DMS53 (cell line): Measurements from ENCODE around the gene FBXO10.
"Not testable (repeated sequence)": the region's sequence is repeated elsewhere in the genome, so short reads cannot be mapped to it uniquely, and the experiment has no call there.

Source experiments
- DNase-seq: peaks from one replicate; lab custom pipeline; 2025; lab: John Stamatoyannopoulos, UW

Gene FBXO10

DNA sequence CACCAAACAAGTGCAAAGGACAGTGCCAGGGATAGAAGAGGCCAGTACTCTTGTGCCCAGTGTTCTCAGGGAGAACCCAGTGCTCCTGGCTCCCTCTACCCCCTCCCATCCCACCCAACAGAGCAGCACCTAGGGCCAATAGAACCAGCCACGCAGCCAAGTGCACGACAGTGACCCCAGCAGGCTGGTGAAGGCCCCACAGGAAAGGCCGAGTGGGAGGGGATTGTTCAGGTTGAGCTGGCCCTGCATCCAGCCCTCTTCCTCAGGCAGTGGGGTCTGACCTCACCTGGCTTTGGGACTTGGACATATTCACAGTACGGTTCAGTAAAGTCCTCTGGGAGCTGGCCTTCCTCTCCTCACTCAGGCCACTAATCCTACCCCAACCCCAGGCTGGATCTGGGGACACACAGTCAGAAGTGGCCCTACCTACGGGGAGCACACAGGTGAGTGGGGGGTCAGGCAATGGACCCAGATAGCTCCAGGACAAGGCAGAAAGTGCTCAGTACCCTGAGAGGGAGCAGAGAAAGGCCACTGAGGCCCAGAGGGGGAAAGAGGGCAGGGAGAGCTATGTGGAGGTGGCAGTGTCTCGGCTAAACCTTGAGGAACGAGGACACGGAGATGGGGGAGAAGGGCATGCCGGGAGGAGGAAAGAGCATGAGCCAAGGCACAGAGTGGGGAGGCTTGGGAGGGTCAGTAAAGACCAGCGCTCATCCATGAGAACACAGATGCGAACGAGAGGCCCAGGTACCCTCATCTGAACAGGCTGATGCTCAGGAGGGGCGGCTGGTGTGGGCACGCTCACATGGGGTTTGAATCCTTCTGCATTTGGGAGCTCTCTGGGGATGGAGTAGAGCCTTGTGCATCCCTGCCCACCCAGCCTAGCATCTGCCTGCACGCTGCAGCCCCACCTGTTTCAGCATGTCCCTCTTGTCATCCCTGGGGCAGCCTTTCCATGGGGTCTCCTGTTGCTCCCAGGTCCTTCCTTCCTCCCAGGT is 64.9 kb downstream of the FBXO10 start:
- peak; percentile 9 for DNase-seq

DNA sequence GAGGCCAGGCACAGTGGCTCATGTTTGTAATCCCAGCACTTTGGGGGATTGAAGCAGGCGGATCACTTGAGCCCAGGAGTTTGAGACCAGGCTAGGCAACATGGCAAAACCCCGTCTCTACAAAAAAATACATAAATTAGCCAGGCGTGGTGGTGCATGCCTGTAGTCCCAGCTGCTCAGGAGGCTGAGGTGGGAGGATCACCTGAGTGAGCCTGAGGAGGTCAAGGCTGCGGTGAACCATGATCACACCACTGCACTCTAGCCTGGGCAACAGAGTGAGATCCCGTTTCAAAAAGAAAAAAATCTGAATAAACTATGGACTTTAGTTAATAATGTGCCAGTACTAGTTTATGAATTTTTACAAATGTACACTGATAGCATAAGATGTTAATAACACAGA is 66.1 kb downstream of the FBXO10 start:
- not testable (repeated sequence) for DNase-seq

DNA sequence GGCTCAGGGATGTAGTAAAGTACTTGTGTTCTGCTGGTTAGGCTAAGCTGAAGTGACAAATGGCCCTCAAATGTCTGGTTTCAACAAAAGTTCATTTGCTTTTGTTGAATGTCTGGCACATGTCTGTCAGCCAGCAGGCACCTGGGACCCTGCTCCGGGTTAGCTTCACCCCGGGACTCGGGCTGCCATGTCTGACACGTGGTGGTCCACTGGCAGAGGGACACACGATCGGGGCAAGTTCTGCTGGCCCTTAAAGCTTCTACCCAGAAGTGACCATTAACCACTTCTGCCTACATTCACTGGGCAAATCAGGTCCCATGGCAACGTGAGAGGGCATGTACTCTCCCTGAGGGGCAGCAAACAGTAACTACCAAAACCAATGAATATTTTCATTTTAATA is 66.6 kb downstream of the FBXO10 start:
- no peak for DNase-seq

DNA sequence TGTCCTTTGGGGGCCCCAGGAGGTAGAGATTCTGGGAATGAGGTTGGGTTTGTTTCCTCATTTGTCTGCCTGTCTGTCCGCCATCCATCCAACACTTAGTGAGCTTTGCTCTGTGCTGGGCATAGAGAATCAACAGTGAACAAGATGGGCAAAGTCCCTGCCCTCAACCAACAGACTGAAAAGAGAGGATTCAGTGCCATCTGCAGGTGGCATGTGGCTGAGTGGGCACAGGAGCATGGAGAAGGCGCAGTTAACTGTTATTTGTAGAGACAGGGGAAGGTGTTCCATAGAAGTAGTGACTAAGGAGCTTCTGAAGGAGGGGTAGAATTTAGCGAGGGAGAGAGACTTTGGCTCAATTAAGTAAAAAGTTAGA is 67.4 kb downstream of the FBXO10 start:
- DNase-seq, result peak; percentile 1

DNA sequence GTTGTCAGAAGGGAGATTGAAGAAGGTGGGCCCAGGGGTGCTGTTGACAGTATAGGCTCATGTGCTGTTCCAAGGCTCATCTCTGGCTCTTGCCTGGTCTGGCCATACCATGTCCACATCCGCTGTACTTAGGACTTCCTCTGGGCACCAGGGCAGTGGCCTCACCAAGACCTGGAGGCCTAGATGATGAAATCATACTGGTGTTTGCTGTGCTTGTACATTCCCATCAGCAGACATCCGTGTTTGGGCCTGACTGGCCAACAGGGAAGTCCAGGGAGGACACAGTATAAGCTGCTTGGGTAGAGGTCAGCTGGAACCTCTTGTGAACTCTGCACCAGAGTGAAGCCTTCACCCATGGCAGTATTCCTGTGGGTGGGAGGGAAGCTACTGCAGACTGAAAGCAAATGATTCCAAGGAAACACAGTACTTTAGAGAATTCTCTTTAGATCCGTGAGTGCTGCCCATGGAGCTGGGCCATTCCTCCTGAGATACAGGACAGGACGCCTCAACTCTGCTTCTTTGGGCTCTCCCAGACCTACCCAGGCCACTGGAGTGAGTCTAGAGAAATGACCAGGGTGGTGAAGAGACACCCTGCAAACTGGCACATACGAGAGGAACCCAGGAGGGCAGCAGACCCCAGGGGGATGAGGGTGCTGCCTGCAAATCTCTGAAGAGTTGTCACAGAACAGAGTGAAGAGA is 67.9 kb downstream of the FBXO10 start:
- no peak for DNase-seq

DNA sequence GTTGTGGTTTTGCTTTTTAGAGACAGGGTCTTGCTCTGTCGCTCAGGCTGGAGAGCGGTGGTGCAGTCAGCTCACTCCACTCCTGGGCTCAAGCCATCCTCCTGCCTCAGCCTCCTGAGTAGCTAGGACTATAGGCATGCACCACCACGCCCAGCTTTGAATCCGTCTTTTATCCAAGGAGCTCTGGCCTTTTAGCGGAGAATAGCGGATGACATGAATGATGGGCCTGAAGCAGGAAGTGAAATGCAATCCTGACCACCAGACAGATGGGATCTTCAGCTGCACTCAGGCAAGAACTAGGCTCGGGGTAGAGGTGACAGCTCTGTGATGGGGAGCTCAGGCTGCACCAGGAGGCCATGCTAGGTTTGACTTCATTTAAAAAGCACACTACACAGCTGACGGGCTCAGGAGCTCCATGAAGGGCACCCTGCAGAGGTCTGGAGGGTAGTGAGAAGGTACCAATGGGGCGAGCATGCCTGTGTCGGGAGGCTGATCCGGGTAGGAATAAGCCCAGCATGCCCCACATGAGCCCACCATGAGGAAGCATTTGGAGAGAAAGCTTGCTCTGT is 68.5 kb downstream of the FBXO10 start:
- DNase-seq, result no peak

DNA sequence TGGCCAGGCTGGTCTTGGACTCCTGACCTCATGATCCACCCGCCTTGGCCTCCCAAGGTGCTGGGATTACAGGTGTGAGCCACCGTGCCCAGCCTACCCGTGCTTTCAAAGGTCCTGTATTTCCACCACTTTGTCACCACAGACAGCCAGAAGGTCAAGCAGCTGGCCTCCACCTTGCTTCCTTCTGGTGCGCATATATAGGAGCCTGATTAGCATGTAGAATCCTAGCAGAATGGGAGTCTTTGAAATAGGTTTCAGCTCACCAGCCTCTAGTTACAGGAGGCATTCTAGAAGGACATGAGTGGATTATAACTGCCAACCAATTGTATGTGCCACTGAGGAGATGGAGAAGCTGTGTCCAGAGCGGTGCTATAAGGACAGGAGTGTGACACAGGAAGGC is 71.6 kb downstream of the FBXO10 start:
- no peak for DNase-seq

DNA sequence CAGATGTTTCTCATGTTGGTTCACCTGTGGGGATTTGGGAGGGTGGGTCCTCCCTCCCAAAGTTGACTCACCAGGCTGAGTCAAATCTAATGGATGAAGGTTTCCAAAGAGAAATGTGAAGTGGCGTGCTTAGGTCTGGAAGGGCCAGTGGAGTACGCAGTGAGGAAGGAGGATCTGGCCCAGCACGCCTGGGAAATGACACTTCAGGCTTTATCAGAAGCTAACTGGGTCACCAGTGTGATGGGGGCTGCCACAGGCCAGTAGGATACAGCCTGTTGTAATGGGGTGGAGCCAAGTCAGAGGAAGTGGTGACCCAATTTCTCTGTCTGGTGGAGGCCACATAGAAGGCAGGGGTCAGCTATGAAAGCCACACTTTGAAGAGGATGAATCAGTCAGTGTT is 72.4 kb downstream of the FBXO10 start:
- no peak for DNase-seq

DNA sequence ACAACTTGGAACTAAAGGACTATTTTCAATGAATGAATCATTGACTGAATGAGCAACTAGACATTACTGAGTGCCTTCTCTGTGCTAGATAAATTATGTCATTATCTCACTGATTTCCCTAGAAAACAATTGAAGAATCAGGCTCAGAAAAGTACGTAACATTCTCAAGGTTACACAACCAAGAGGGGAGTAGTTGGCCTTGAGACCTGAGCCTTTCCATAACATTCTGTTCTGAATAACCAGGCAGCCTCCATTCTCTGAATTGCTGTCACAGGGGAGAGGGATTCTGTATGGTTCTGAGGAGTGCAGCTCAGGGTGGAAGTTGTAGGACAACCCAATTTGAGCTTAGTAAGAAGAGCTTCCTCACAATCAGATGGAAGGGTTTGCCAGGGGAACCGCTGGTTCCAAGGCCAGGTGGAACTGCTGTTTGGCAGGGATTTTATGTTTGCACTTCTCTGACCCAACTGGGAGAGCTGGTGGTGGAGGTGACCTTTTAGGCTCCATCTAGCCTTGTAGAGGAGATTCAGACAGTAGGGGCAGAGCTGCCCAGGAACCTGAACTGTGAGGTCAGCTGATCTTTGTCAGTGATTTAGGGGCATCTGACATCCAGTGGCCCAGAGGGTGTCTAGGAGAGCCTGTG is 74.1 kb downstream of the FBXO10 start:
- DNase-seq, result no peak

DNA sequence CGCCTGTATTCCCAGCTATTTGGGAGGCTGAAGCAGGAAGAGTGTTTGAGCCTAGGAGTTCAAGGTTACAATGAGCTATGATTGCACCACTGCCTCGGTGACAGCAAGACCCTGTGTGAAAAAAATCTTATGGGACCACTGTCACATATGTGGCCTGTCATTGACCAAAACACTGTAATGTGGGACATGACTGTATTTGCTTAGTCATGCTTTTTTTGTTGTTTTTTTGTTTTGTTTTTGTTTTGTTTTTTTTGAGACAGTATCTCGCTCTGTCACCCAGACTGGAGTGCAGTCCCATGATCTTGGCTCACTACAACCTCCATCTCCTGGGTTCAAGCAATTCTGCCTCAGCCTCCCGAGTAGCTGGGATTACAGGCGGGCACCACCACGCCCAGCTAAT is 76.9 kb downstream of the FBXO10 start:
- no peak for DNase-seq

DNA sequence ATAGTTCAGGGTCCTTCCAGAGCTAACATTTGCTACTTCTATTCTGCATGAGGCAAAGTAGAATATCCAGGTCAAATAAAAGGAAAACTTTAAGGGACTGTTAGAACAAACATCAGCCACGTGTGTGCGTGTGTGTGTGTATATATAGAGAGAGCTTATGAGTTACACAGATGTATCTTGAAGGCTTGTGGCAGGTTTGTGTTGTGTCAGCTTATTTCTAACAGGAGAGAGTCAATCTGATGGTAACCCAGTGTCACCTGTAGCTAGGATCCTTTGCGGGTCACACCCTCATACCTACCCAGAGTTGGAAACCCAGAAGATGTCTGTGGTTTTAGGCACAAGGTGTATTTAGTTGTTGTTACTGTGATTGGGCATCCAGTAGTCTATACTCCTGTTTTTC is 77.7 kb downstream of the FBXO10 start:
- no peak for DNase-seq

DNA sequence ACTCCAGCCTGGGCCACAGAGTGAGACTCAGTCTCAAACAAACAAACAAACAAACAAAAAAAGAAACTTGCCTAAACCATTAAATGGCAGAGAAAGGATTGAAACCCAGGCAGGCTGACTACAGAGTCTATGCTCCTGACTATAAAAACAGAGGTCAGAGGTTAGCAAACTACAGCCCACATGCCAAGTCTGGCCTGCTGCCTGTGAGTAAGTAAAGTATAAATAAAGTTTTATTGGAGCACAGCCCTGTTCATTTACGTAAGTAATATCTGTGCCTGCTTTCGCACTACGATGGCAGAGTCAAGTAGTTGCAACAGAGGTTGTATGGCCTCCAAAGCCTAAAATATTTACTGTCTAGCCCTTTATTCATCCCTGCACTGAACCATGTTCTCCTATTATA is 78.9 kb downstream of the FBXO10 start:
- no peak for DNase-seq

DNA sequence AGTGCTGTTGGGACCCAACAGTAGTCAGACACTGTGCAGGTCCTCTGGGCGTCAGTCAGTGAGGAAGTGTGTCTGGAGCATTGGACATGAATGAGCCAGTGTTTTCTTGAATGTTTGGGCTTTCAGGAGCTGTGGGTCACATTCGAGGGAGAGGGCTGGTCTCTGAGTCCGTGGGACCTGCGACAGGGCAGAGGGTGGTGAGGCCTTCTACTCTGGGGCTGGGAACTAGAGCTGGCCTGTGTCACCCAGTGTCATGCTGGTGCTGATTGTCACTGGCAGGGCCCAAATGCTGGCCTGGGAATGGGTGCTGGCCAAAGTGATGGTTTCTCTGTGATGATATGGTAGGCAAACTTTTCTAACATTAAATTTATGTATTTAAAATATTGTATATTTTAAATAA is 80.2 kb downstream of the FBXO10 start:
- no peak for DNase-seq

DNA sequence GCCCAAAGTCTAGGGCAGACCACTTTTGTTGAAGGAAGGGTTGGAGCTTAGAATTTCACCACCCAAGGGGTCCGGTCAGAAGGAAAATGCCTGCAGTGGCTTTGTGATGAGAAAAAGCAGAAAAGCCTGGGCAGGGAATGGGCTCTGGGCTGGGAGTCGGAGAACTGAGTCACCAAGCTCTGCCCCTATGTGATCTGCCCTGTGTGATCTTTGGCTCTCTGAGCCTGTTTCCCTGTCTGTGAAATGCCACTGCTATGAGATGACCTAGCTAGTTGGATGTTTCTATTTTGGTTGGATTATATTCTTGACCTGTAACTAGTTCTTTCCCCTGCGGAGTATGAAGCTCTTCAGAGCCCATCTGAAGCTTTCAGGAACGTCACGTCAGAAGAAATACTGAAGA is 80.6 kb downstream of the FBXO10 start:
- DNase-seq, result no peak

DNA sequence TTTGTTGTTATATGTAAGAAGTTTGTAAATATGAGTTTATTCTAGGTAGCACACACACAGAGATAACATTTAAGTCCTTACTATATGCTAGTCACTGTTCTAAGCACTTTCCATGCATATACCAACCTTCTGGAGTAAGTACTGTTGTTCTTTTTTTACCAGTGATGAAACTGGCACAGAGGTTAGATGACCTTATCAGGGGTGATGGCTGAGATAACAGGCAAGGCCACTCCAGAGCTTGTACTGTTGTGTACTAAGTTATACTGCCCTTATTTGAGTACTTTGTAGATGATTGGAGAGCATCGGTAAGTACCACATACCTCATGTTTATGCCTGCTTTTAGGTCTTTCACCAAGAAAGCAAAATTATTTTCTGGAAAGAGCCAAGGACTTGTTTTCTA is 84.2 kb downstream of the FBXO10 start:
- no peak for DNase-seq

DNA sequence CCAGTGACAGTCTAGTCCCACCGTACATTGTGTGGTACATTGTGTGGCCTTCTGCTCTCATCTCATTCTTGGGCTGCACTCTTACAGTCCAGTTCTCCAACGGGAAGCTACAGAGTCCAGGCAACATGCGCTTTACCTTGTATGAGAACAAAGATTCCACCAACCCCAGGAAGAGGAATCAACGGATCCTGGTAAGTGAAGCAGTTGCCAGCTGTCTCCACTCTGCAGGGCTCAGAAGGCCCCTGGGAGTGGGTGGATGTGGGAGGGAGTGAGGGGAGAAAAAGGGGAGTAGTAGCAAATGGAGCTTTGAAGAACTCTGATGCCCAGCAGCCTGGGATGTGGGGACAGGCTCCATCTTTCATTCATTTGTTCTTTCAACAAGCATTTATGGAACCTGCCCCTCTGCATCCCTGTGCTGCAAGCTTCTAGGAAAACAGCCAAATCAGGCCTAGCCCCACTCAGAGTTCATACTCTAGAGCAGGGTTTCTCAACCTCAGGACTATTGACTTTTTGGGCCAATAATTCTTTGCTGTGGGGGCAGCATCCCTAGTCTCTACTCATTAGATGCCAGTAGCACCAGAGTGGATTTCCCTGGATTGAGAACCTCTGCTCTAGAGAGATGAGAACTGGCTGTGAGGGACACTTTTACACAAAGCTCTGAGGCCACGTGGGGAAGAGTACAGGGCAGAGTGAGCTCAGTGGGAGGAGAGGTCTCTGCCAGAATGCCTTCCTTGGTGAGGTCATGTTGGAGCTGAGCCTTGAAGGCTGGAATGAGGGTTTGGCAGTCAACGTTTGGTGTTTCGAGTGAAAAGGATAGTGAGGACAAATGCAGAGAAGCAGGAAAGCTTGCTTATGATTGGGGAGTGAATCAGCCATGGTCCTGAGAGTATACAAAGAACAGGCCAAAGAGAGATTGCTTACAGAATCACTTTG is 89.3 kb downstream of the FBXO10 start:
- peak; percentile 33 for DNase-seq

DNA sequence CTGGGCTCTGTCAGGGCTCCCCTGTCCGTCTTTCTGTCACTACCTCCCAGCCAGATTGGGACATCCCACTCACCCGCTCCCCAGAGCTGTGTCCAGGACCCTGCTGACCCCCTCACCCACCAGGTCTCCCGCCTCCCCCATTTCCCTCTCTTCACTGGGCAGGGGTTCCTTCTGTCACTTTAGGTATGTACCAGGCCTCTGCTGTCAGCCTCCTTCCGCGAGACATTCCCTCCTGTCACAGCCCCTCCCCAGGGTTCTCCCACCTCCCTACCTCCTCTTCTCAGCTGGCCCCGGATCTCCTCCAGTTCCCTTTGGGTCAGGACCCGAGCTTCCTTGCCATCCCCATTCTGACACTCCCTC is 89.9 kb downstream of the FBXO10 start:
- peak; percentile 33 for DNase-seq

DNA sequence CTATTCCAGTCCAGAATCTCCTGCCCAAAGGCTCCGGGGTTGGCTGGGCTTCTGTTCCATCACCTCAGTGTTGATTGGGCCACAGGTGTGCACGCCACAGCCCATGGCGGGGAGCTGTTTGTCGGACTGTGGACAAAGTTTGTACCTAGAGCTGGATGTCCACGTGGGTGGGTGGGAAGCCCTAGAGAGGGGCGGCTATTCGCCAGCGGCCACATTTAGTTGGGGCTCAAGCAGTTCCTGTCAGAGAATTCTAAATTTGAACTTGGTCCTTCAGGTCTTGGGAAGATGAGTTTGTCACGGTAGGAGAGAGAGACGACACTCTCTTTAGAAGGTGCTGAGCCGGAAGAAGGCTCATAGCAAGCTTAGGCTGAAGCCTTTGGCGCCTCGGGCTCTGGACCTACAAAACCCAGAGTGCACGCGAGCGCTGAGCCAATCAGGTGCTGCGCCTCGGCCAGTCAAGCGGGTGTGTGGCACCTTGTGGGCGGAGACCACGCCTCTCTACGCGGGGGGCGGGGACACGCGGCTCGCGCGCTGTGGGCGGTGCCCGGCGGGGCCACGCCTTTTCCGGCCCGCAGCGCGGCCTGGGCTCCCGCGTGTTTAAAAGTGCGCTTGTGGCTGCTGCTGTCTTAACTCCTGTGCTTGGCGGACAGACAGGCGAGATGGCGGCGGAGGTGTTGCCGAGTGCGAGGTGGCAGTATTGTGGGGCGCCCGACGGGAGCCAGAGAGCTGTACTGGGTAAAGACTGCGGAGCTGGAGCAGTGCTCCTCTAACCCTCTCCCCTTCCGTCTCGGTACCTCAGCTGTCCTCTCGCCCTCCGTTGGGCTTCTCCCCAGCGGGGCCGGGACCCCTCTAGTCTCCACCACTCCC is 90.6 kb downstream of the FBXO10 start, which contains the start of gene POLR1E:
TSS of gene POLR1E (plus strand) at position 560 of the 867 bp plus-strand sequence. CDS start at position 660, 100 bp downstream.
- peak; percentile 96 for DNase-seq

DNA sequence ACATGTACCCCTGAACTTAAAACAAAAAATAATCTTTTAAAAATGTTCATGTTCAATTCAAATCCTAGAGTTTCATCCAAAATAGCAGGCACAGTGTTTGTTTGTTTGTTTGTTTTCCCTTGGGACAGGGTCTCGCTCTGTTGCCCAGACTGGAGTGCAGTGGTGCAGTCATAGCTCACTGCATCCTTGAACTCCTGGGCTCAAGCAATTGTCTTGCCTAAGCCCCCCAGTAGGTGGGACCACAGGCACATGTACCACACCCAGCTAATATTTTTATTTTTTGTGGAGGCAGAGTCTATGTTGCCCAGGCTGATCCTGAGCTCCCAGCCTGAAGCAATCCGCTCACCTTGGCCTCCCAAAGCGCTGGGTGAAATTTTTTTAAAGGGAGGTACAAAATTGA is 95.4 kb downstream of the FBXO10 start:
- DNase-seq, result no peak

DNA sequence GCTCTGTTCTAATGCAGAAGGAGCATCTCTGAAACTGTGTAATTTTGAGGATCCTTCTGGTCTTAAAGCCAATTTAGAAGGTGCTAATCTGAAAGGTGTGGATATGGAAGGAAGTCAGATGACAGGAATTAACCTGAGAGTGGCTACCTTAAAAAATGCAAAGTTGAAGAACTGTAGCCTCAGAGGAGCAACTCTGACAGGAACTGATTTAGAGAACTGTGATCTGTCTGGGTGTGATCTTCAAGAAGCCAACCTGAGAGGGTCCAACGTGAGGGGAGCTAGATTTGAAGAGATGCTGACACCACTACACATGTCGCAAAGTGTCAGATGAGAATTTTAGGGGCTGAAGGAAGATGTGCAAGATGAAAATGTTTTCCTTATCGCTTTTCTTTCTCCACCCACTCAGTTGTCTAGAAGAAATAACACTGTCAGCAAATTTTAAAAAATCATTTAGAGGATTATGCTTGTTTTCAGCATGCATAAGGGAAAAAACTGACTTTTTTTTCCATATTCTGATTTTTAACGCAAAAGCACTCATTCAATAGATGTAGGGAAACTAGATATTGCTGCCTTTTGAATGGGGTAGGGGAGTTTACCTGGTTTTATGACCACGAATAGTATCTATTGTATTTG is 98.1 kb downstream of the FBXO10 start:
- not testable (repeated sequence) for DNase-seq
